WERI-Rb-1 (cell line): Measurements from ENCODE around the gene UBE2K.
"Not testable (repeated sequence)": the region's sequence is repeated elsewhere in the genome, so short reads cannot be mapped to it uniquely, and the experiment has no call there.

Source experiments
- DNase-seq: peaks from one replicate; pipeline ENCODE4 v3.0.0-alpha.2; 2020
- H3K27ac ChIP-seq: fragments of 250-450 bp; sonication (Bioruptor Pico); 2 replicates; pipeline ENCODE4 v1.5.1; 2020; ENCODE audit warnings: mild to moderate bottlenecking, moderate library complexity
- H3K27me3 ChIP-seq: fragments of 250-450 bp; sonication (Bioruptor Pico); 2 replicates; pipeline ENCODE4 v1.5.1; 2021; ENCODE audit warnings: mild to moderate bottlenecking, low read depth, moderate library complexity; ENCODE audit not compliant: insufficient read depth, severe bottlenecking
- H3K36me3 ChIP-seq: fragments of 250-450 bp; sonication (Bioruptor Pico); 2 replicates; pipeline ENCODE4 v1.5.1; 2020; ENCODE audit warnings: mild to moderate bottlenecking, moderate library complexity
- H3K4me3 ChIP-seq: 2 replicates; pipeline ENCODE4 v1.5.1; 2011; ENCODE audit warnings: low read depth, mild to moderate bottlenecking, control low read depth, low read length
- H3K9me3 ChIP-seq: fragments of 250-450 bp; sonication (Bioruptor Pico); 2 replicates; pipeline ENCODE4 v1.5.1; 2021; ENCODE audit warnings: mild to moderate bottlenecking, moderate library complexity; ENCODE audit not compliant: severe bottlenecking
- TF ChIP-seq, protein P1 (sequence below): IDR thresholded peaks from 2 replicates; pipeline ENCODE4 v1.5.1; 2011; ENCODE audit warnings: low read depth, mild to moderate bottlenecking, control low read depth, inconsistent platforms, low read length

Gene UBE2K

DNA sequence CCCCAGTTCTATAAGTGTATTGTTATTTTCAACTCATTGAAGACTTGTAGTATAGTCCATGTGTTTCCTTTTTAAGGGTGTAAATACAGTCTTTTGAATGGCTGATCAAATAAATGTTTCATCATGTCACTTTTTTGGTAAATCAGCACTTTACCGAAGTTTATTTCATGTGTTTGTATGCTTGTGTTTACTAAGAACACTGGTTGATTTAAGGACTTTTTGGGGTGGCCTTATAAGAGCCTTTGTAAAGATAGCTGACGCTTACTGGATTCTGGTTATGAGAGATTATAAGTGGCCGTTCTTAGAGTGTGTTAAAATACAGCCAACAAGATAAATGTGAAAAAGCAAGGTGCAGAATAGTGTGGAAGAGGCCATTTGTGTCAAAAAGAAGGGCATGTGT is 2.6 kb downstream of the UBE2K start:
- TF ChIP-seq, protein P1, sequence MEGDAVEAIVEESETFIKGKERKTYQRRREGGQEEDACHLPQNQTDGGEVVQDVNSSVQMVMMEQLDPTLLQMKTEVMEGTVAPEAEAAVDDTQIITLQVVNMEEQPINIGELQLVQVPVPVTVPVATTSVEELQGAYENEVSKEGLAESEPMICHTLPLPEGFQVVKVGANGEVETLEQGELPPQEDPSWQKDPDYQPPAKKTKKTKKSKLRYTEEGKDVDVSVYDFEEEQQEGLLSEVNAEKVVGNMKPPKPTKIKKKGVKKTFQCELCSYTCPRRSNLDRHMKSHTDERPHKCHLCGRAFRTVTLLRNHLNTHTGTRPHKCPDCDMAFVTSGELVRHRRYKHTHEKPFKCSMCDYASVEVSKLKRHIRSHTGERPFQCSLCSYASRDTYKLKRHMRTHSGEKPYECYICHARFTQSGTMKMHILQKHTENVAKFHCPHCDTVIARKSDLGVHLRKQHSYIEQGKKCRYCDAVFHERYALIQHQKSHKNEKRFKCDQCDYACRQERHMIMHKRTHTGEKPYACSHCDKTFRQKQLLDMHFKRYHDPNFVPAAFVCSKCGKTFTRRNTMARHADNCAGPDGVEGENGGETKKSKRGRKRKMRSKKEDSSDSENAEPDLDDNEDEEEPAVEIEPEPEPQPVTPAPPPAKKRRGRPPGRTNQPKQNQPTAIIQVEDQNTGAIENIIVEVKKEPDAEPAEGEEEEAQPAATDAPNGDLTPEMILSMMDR: no peak
- Histone ChIP-seq H3K27ac (no peak overlapping the region), H3K9me3 (no peaks in the 10 kb centered on the region), H3K4me3 (no peak overlapping the region), H3K36me3 (peaks cover 51% of the 10 kb centered on the region), H3K27me3 (no peaks in the 10 kb centered on the region)
- DNase-seq: no peak

- TF ChIP-seq, protein P1: no peak
- Histone ChIP-seq H3K4me3 (no peak overlapping the region), H3K36me3 (peaks cover 57% of the 10 kb centered on the region), H3K27ac (no peak overlapping the region), H3K27me3 (no peaks in the 10 kb centered on the region), H3K9me3 (no peaks in the 10 kb centered on the region)
- no peak for DNase-seq
Observed at GRCh38 chr4:39702716-39703115, 4.8 kb downstream of the UBE2K start.

- not testable (repeated sequence) for H3K27me3 ChIP-seq, H3K9me3 ChIP-seq, DNase-seq, H3K27ac ChIP-seq, H3K4me3 ChIP-seq
- peaks cover 41% of the 10 kb centered on the region for H3K36me3 ChIP-seq
Observed at GRCh38 chr4:39704789-39705188, 6.9 kb downstream of the UBE2K start.

- TF ChIP-seq, protein P1: no peak
- DNase-seq: no peak
- Histone ChIP-seq H3K9me3 (no peaks in the 10 kb centered on the region), H3K27me3 (no peaks in the 10 kb centered on the region), H3K4me3 (no peak overlapping the region), H3K27ac (no peak overlapping the region), H3K36me3 (peaks cover 34% of the 10 kb centered on the region)
Observed at GRCh38 chr4:39706334-39706733, 8.4 kb downstream of the UBE2K start.

- no peak overlapping the region for H3K27ac ChIP-seq
Observed at GRCh38 chr4:39706741-39707511, 9.0 kb downstream of the UBE2K start.

GRCh38 chr4:39710098-39710896 is 12.4 kb downstream of the UBE2K start:
- H3K27me3 ChIP-seq: no peaks in the 10 kb centered on the region
- TF ChIP-seq, protein P1: no peak
- H3K9me3 ChIP-seq: no peaks in the 10 kb centered on the region
- no peak for DNase-seq
- no peak overlapping the region for H3K27ac ChIP-seq
- H3K4me3 ChIP-seq: no peak overlapping the region
- peaks cover 33% of the 10 kb centered on the region for H3K36me3 ChIP-seq

More at GRCh38 chr4:39706741-39707511, 9.0 kb downstream of the UBE2K start:
- DNase-seq: no peak
- TF ChIP-seq, protein P1: no peak
- Histone ChIP-seq H3K4me3 (no peak overlapping the region), H3K36me3 (peaks cover 36% of the 10 kb centered on the region), H3K9me3 (no peaks in the 10 kb centered on the region), H3K27me3 (no peaks in the 10 kb centered on the region)
